Activated naive CD4-positive, alpha-beta T cell treated with anti-CD3 and anti-CD28 coated beads for 36 hours (primary cell): ENCODE results near the gene HECTD4. TPM values are rescaled to one million over a fixed set of nuclear protein-coding genes. Genes with fewer than 3 reads are reported as not detected.

Source experiments
- CTCF ChIA-PET: fragments of 350-600 bp; sonication (Branson Sonifier 250); formaldehyde crosslinking; loops from one replicate; lab custom pipeline; 2021; ENCODE audit warnings: antibody characterized with exemption; lab: Charles Lee
- DNase-seq: peaks from one replicate; pipeline ENCODE4 v3.0.0-alpha.2; 2020
- H3K27ac Mint-ChIP-seq: one replicate; pipeline ENCODE4 v1.8.0; 2021; ENCODE audit warnings: mild to moderate bottlenecking, mixed read lengths
- H3K27me3 Mint-ChIP-seq: one replicate; pipeline ENCODE4 v1.8.0; 2021; ENCODE audit warnings: low read depth, mixed read lengths
- H3K36me3 Mint-ChIP-seq: one replicate; pipeline ENCODE4 v1.8.0; 2021; ENCODE audit warnings: low read depth, mixed read lengths
- H3K4me1 Mint-ChIP-seq: one replicate; pipeline ENCODE4 v1.8.0; 2021; ENCODE audit warnings: low read depth, mixed read lengths
- H3K4me3 Mint-ChIP-seq: one replicate; pipeline ENCODE4 v1.8.0; 2021; ENCODE audit warnings: mild to moderate bottlenecking, moderate library complexity, mixed read lengths
- H3K9me3 Mint-ChIP-seq: one replicate; pipeline ENCODE4 v1.8.0; 2021; ENCODE audit warnings: mixed read lengths
- intact Hi-C: fragments of 100-400 bp; cut with micrococcal nuclease; formaldehyde crosslinking; loops from one replicate; pipeline ENCODE4 v1.15.1; 2023
- total RNA-seq, 2 experiments: library from RNA; stranded (reverse); gene quantifications; one replicate each; pipeline ENCODE4 v1.2.3, GENCODE V29; 2021

HECTD4 gene
- total RNA-seq, 2 experiments from 2014 or later: 17.6 to 19.2 TPM

GRCh38 chr12:112207397-112207924 is 174.8 kb downstream of the HECTD4 start:
- Mint-ChIP-seq H3K27ac (no peak overlapping the region), H3K4me1 (no peaks in the 10 kb centered on the region), H3K27me3 (no peaks in the 10 kb centered on the region), H3K4me3 (no peak overlapping the region), H3K9me3 (no peaks in the 10 kb centered on the region), H3K36me3 (peaks cover 2% of the 10 kb centered on the region)
- DNase-seq: no peak
- intact Hi-C loops: no loop called here
- CTCF ChIA-PET: interaction anchor here (0.8 kb wide), 1 partner anchor 10 kb away, joined by 3 read pairs; no protein-coding TSS in a partner anchor

GRCh38 chr12:112206944-112207343 is 175.3 kb downstream of the HECTD4 start:
- Mint-ChIP-seq H3K27me3 (no peaks in the 10 kb centered on the region), H3K27ac (no peak overlapping the region), H3K9me3 (no peaks in the 10 kb centered on the region), H3K4me3 (no peak overlapping the region), H3K4me1 (no peaks in the 10 kb centered on the region), H3K36me3 (peaks cover 2% of the 10 kb centered on the region)
- intact Hi-C loops: no loop called here
- DNase-seq: no peak
- CTCF ChIA-PET: no interaction called here

- intact Hi-C loops: no loop called here
- Mint-ChIP-seq H3K27me3 (no peaks in the 10 kb centered on the region), H3K27ac (no peak overlapping the region), H3K4me3 (no peak overlapping the region), H3K4me1 (no peaks in the 10 kb centered on the region), H3K9me3 (no peaks in the 10 kb centered on the region), H3K36me3 (peaks cover 8% of the 10 kb centered on the region)
- CTCF ChIA-PET: interaction anchor here (0.6 to 5.4 kb wide), 7 partner anchors 14 to 258 kb away, joined by 3 to 62 read pairs (median 4); no protein-coding TSS in a partner anchor
- no peak for DNase-seq
Measured at GRCh38 chr12:112199136-112199535, 183.1 kb downstream of the HECTD4 start.

- H3K36me3 Mint-ChIP-seq: peaks cover 8% of the 10 kb centered on the region
- no peaks in the 10 kb centered on the region for H3K9me3 Mint-ChIP-seq
- peak; percentile 80 for DNase-seq
- H3K4me3 Mint-ChIP-seq: no peak overlapping the region
- no peak overlapping the region for H3K27ac Mint-ChIP-seq
- CTCF ChIA-PET: interaction anchor here (0.6 to 5.4 kb wide), 15 partner anchors 9 to 213 kb away, joined by 3 to 62 read pairs (median 3); no protein-coding TSS in a partner anchor
- no peaks in the 10 kb centered on the region for H3K4me1 Mint-ChIP-seq
- H3K27me3 Mint-ChIP-seq: no peaks in the 10 kb centered on the region
- intact Hi-C loops: loop anchor here (1.0 kb wide), 2 partner anchors 189 to 213 kb away; no protein-coding TSS in a partner anchor
Measured at GRCh38 chr12:112198120-112198733, 184.0 kb downstream of the HECTD4 start.

- H3K36me3 Mint-ChIP-seq: peaks cover 15% of the 10 kb centered on the region
Measured at GRCh38 chr12:112196196-112196875, 185.9 kb downstream of the HECTD4 start.

GRCh38 chr12:112194601-112195247 is 187.5 kb downstream of the HECTD4 start:
- CTCF ChIA-PET: no interaction called here
- no peak overlapping the region for H3K27ac Mint-ChIP-seq
- H3K27me3 Mint-ChIP-seq: no peaks in the 10 kb centered on the region
- H3K4me1 Mint-ChIP-seq: no peaks in the 10 kb centered on the region
- no peak for DNase-seq
- H3K36me3 Mint-ChIP-seq: peaks cover 14% of the 10 kb centered on the region
- H3K4me3 Mint-ChIP-seq: no peak overlapping the region
- H3K9me3 Mint-ChIP-seq: no peaks in the 10 kb centered on the region
- intact Hi-C loops: no loop called here

More at GRCh38 chr12:112196196-112196875, 185.9 kb downstream of the HECTD4 start:
- no peak for DNase-seq
- Mint-ChIP-seq H3K27ac (no peak overlapping the region), H3K27me3 (no peaks in the 10 kb centered on the region), H3K9me3 (no peaks in the 10 kb centered on the region), H3K4me3 (no peak overlapping the region), H3K4me1 (no peaks in the 10 kb centered on the region)
- CTCF ChIA-PET: interaction anchor here (0.6 to 5.4 kb wide), 2 partner anchors 189 to 221 kb away, joined by 3 to 62 read pairs; no protein-coding TSS in a partner anchor
- intact Hi-C loops: no loop called here

GRCh38 chr12:112192475-112192874 is 189.8 kb downstream of the HECTD4 start:
- Mint-ChIP-seq H3K4me3 (no peak overlapping the region), H3K9me3 (no peaks in the 10 kb centered on the region), H3K4me1 (no peaks in the 10 kb centered on the region), H3K27me3 (no peaks in the 10 kb centered on the region), H3K27ac (no peak overlapping the region), H3K36me3 (peaks cover 9% of the 10 kb centered on the region)
- intact Hi-C loops: no loop called here
- no peak for DNase-seq
- CTCF ChIA-PET: no interaction called here

GRCh38 chr12:112191840-112192321 is 190.3 kb downstream of the HECTD4 start:
- DNase-seq: no peak
- Mint-ChIP-seq H3K36me3 (peaks cover 9% of the 10 kb centered on the region), H3K9me3 (no peaks in the 10 kb centered on the region), H3K27ac (no peak overlapping the region), H3K4me1 (no peaks in the 10 kb centered on the region), H3K4me3 (no peak overlapping the region), H3K27me3 (no peaks in the 10 kb centered on the region)
- intact Hi-C loops: no loop called here
- CTCF ChIA-PET: no interaction called here

- H3K4me3 Mint-ChIP-seq: no peak overlapping the region
- CTCF ChIA-PET: no interaction called here
- no peak for DNase-seq
- H3K4me1 Mint-ChIP-seq: no peaks in the 10 kb centered on the region
- H3K9me3 Mint-ChIP-seq: no peaks in the 10 kb centered on the region
- no peaks in the 10 kb centered on the region for H3K27me3 Mint-ChIP-seq
- H3K36me3 Mint-ChIP-seq: peaks cover 9% of the 10 kb centered on the region
- intact Hi-C loops: no loop called here
- H3K27ac Mint-ChIP-seq: no peak overlapping the region
Measured at GRCh38 chr12:112191201-112191600, 191.0 kb downstream of the HECTD4 start.

- Mint-ChIP-seq H3K27me3 (no peaks in the 10 kb centered on the region), H3K4me1 (no peaks in the 10 kb centered on the region), H3K4me3 (no peak overlapping the region), H3K27ac (no peak overlapping the region), H3K36me3 (peaks cover 9% of the 10 kb centered on the region), H3K9me3 (no peaks in the 10 kb centered on the region)
- CTCF ChIA-PET: no interaction called here
- DNase-seq: no peak
- intact Hi-C loops: no loop called here
Measured at GRCh38 chr12:112190231-112191025, 191.8 kb downstream of the HECTD4 start.

- Mint-ChIP-seq H3K4me3 (no peak overlapping the region), H3K36me3 (peaks cover 9% of the 10 kb centered on the region), H3K4me1 (peaks cover 5% of the 10 kb centered on the region), H3K27ac (no peak overlapping the region), H3K9me3 (no peaks in the 10 kb centered on the region), H3K27me3 (no peaks in the 10 kb centered on the region)
- intact Hi-C loops: no loop called here
- no peak for DNase-seq
- CTCF ChIA-PET: interaction anchor here (1.0 kb wide), 1 partner anchor 127 kb away, joined by 3 read pairs; no protein-coding TSS in a partner anchor
Measured at GRCh38 chr12:112188130-112188830, 194.0 kb downstream of the HECTD4 start.
